GM19099 (cell line): Measurements from ENCODE around the gene CPNE5.

Experiments used
- POLR2A ChIP-seq: IDR thresholded peaks from 3 replicates; pipeline ENCODE4 v1.6.1; 2011; ENCODE audit warnings: low read depth; ENCODE audit not compliant: insufficient read length; ENCODE audit errors: extremely low read depth

The CPNE5 gene

GRCh38 chr6:36829919-36830544, 9.2 kb downstream of the CPNE5 start:
- no peak for TF ChIP-seq POLR2A

- no peak for TF ChIP-seq POLR2A
These were observed 11.8 kb downstream of the CPNE5 start for GRCh38 chr6:36827261-36828079.

- no peak for TF ChIP-seq POLR2A
These were observed 12.6 kb downstream of the CPNE5 start for GRCh38 chr6:36826520-36827227.

DNA sequence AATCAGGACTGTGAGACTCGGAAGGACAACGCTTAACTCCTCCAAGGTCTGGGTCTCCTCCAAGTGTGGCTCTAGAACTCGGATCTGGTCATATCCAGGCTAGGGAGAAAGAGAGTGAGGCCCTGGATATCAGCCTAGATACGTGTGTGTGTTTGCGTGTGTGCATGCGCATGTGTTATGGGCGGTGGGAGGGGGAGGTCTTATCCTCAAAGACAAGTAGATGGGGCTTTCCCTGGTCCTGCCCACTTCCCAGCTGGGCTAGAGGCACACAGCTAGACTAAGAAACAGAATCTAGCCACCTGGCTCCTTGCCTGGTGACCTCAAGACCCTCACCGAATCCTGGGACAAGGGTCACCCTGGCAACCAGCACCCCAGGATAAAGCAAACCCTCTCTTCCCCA, 13.2 kb downstream of the CPNE5 start:
- no peak for TF ChIP-seq POLR2A

- no peak for TF ChIP-seq POLR2A
These were observed 13.8 kb downstream of the CPNE5 start for GRCh38 chr6:36825452-36825851.

DNA sequence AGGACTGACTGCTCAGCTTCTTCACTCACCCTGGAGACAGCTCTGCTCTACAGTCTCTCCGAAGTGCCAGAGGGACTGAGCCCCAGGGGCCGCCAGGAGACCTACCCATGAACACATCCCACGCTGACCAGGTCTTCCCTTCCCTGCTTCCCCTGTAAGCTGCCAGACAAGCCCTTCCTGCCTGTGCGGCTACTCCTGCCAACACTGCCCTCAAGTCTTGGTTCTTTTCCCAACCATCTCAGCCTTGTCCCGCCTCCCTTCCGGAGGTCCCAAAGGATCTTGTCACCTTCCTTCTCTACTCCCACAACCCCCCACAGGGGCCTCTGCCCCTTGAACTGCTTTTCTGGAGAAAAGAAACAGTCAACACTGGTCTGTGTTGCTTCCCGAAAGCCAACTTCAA, 15.0 kb downstream of the CPNE5 start:
- TF ChIP-seq POLR2A = no peak

DNA sequence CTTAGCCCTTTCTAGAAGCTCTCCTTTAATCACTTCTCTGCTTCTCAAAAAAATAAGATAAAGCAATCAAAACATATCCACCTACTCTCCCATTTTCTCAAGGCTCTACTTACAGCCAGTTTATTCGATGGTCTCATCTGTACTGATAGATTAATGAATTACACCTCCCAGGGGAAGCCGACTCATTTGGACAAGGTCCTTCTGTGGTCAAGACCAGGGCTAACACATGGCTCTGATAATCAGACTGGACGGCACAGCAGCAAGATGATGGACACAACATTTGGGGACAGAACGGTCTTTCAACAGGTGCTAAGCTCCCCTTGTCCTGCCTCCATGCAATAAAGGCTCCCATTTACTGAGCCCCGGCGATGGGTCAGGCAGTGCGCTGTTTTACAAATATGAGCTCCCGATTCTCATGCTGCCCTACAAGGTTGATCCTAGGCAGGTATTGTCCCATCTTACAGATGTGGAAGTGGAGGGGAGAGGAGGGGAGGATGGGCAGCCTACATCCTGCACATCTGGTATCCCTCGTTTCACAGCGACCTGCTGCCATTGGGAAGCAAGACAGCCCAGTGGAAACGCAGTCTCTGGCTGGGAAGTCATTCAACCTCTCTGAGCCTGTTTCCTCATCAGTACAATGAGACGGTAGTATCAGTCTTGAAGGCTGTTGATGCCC, 15.7 kb downstream of the CPNE5 start:
- no peak for TF ChIP-seq POLR2A

DNA sequence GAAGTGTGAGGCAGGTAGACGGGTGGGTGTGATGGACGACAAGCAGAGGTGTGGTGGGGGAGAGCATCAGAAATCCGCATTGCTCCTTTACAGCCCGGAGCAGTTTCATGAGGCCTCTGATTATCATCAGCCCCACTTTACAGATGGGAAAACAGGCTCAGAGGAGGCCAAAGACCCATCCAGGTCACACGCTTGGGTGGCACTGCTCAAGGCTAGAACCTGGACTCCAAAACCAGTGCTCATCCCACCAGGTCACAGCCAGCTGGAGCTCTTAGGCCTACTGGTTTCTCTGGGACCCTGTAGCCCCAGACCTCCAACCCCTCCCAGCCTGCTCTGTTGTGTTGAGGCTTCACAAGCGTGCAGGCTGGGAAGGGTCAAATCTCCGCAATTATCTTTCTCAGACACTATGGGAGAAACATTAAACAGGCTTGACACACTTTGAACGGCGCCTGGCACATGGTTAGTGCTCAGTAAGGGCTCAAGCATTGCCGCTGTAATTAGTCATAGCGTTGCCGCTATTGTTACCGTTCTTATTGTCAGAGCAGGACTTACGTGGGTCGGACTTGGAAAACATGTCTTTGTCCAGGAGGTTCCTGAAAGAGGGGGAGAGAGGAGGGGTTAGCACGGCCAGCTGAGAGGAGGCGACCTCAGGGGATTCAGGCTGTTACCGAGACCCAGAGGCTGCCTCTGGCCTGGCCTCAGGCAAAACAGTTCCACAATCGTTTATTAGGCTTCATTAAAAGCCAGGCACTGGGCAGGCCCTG, 16.6 kb downstream of the CPNE5 start:
- TF ChIP-seq POLR2A = no peak

- TF ChIP-seq POLR2A = no peak
These were observed 17.5 kb downstream of the CPNE5 start for GRCh38 chr6:36821581-36822335.

DNA sequence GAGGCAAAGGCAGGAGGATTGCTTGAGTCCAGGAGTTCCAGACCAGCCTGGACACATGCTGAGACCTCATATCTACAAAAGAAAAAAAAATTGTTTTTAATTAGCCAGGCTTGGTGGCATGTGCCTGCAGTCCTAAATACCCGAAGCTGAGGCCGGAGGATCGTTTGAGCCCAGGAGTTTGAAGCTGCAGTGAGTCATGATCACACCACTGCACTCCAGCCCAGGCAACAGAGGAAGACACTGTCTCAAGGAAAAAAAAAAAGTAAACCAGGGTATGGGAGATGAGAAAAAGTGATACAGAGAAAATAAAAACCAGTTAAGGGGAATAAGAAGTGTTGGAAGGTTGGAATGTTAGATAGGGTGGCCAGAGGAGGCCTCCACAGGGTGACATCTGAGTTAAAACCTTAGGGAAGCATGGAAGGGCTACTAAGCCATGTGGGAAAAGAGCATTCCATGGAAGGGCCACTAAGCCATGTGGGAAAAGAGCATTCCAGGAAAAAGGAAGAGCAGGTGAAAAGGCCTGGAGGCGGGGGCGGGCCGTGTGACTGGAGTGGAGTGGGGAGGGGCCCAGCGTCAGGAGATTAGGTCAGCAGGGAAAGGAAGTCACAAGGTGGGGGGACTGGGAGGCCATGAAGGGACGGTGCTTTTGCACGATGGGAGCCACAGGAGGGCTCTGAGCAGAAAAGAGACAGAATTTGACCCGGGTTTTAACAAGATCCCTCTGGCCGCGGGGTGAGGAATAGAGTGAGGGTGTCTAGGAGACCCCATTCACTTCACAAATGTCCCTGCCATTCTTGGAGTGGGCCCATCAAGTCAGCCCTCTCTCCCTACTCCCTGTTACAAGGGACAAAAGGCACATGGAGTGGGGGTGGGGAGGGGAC, 18.3 kb downstream of the CPNE5 start:
- no peak for TF ChIP-seq POLR2A

- no peak for TF ChIP-seq POLR2A
These were observed 20.5 kb downstream of the CPNE5 start for GRCh38 chr6:36818756-36819155.

GRCh38 chr6:36817847-36818246, 21.4 kb downstream of the CPNE5 start:
- TF ChIP-seq POLR2A = no peak

DNA sequence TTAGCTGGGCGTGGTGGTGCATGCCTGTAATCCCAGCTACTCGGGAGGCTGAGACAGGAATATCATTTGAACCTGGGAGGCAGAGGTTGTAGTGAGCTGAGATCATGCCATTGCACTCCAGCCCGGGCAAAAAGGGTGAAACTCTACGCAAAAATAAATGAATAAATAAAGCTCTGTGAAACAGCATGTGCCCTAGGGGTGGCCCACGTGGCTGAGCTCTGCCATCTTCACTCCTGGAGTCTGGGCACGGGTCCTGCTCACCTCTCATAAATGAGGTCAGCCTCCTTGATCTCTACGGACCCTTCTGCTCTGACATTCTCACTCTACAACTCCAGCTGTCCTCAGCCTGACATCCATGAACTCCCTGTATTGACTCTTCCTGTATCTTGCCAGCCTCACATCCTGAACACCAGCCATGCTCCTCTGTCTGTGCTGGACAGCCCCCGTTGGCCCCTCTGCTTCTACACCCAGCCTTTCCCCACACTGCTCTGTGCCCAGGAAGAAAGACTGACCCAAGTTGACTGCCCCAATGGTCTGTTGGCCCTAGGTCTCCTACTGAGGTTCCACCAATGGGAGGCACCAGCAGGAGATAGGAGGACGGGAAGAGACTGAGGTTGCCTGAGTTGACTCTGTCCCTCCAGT, 21.9 kb downstream of the CPNE5 start:
- no peak for TF ChIP-seq POLR2A
